BE2C (cell line): Measurements from ENCODE around the gene NCLN.
"Not testable (repeated sequence)": the region's sequence is repeated elsewhere in the genome, so short reads cannot be mapped to it uniquely, and the experiment has no call there.

Experiments
- DNase-seq: peaks from one replicate; pipeline ENCODE4 v3.0.0-alpha.2; 2020
- H3K27me3 ChIP-seq: fragments of 250-450 bp; sonication (Bioruptor Pico); 2 replicates; pipeline ENCODE4 v1.5.1; 2020; ENCODE audit warnings: mild to moderate bottlenecking
- H3K36me3 ChIP-seq: fragments of 250-450 bp; sonication (Bioruptor Pico); 2 replicates; pipeline ENCODE4 v1.5.1; 2020; ENCODE audit warnings: mild to moderate bottlenecking
- H3K4me1 ChIP-seq: fragments of 250-450 bp; sonication (Bioruptor Pico); 2 replicates; pipeline ENCODE4 v1.5.1; 2020
- H3K4me3 ChIP-seq: 2 replicates; pipeline ENCODE4 v1.5.1; 2011; ENCODE audit warnings: low read depth, low read length
- H3K9me3 ChIP-seq: fragments of 250-450 bp; sonication (Bioruptor Pico); 2 replicates; pipeline ENCODE4 v1.5.1; 2020
- CTCF ChIP-seq: IDR thresholded peaks from 2 replicates; pipeline ENCODE4 v1.5.1; 2012; ENCODE audit warnings: mild to moderate bottlenecking, low read depth, low read length

The NCLN gene

DNA sequence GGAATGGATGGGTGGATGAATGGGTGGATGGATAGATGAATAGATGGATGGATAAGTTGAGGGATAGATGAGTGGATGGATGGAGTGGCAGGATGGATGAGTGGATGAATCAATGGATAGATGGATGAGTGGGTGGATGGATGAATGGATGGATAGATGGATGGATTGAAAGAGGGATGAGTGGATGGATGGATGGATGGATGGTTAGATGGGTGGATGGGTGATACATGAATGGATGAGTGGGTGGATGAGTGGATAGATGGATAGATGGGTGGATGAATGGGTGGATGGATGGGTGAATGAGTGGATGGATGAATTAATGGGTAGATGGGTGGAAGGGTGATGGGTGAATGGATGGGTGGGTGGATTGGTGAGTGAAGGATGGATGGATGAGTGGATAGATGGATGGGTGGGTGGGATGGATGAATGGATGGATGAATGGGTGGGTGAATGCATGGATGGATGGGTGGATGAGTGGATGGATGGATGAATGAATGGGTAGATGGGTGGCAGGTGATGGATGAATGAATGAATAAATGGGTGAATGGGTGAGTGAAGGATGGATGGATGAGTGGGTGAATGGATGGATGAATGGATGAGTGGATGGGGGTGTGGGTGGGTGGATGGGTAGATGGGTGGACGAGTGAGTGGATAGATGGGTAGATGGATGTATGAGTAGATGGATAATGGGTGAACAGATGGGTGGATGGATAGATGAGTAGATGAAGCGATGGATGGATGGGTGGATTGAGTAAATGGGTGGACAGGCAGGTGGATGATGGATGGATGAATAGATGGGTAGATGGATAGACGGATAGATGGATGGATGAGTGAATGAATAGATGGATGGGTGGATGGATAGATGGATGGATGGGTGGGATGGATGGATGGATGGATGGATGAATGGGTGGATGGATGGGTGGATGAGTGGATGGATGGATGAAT, 32.2 kb upstream of the NCLN start:
- TF ChIP-seq CTCF, result no peak
- DNase-seq, result no peak
- H3K9me3 ChIP-seq, result no peaks in the 10 kb centered on the region
- H3K4me1 ChIP-seq, result no peaks in the 10 kb centered on the region
- no peak overlapping the region for H3K4me3 ChIP-seq
- H3K36me3 ChIP-seq, result no peaks in the 10 kb centered on the region
- H3K27me3 ChIP-seq, result no peaks in the 10 kb centered on the region; the same call in 1 of the 2 replicates

- H3K27me3 ChIP-seq, DNase-seq, H3K9me3 ChIP-seq, H3K4me3 ChIP-seq, H3K4me1 ChIP-seq, H3K36me3 ChIP-seq: not testable (repeated sequence)
These were observed 31.3 kb upstream of the NCLN start for GRCh38 chr19:3154447-3154846.

- no peaks in the 10 kb centered on the region for H3K9me3 ChIP-seq
- DNase-seq, result peak; percentile 65
- no peak overlapping the region for H3K4me3 ChIP-seq
- no peak for TF ChIP-seq CTCF
- H3K27me3 ChIP-seq, result no peaks in the 10 kb centered on the region; the same call in 1 of the 2 replicates
- no peaks in the 10 kb centered on the region for H3K36me3 ChIP-seq
- no peaks in the 10 kb centered on the region for H3K4me1 ChIP-seq
These were observed 30.6 kb upstream of the NCLN start for GRCh38 chr19:3154957-3155736.

DNA sequence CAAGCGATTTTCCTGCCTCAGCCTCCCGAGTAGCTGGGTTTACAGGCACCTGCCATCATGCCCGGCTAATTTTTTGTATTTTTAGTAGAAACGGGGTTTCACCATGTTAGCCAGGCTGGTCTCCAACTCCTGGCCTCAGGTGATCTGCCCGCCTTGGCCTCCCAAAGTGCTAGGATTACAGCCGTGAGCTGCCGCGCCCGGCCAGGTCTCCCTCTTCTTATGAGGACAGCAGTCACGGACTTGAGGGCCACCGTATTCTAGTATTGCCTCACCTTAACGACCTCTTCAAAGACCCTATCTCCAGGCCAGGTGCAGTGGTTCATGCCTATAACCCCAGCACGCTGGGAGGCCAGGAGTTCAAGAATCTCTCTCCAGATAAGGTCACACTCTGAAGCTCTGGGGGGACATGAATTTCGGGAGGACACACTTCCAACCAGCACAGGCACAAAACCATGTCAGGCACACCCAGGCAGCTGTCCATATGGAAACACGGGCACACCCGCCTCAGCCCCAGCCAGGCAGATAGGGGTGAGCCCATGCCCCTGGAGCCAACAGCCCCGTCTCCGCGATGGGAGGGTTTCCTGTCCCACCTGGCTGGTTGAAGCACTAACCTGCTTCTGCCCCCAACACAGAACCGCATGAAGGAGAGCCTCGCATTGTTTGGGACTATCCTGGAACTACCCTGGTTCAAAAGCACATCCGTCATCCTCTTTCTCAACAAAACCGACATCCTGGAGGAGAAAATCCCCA, 28.5 kb upstream of the NCLN start:
- Histone ChIP-seq H3K4me3 (no peak overlapping the region), H3K4me1 (no peaks in the 10 kb centered on the region), H3K9me3 (no peaks in the 10 kb centered on the region), H3K36me3 (no peaks in the 10 kb centered on the region), H3K27me3 (no peaks in the 10 kb centered on the region)
- TF ChIP-seq CTCF, result no peak
- DNase-seq, result no peak

- H3K4me1 ChIP-seq, result no peaks in the 10 kb centered on the region
- no peaks in the 10 kb centered on the region for H3K27me3 ChIP-seq
- no peak overlapping the region for H3K4me3 ChIP-seq
- no peak for TF ChIP-seq CTCF
- no peaks in the 10 kb centered on the region for H3K36me3 ChIP-seq
- DNase-seq, result no peak
- no peaks in the 10 kb centered on the region for H3K9me3 ChIP-seq
These were observed 26.2 kb upstream of the NCLN start for GRCh38 chr19:3159565-3159964.

GRCh38 chr19:3160219-3160618, 25.5 kb upstream of the NCLN start:
- Histone ChIP-seq H3K4me3 (no peak overlapping the region), H3K4me1 (no peaks in the 10 kb centered on the region), H3K36me3 (no peaks in the 10 kb centered on the region), H3K9me3 (no peaks in the 10 kb centered on the region), H3K27me3 (no peaks in the 10 kb centered on the region)
- TF ChIP-seq CTCF, result no peak
- DNase-seq, result no peak
